ENCODE measurements around the gene ZNF160.

- TF ChIP-seq, protein P1, sequence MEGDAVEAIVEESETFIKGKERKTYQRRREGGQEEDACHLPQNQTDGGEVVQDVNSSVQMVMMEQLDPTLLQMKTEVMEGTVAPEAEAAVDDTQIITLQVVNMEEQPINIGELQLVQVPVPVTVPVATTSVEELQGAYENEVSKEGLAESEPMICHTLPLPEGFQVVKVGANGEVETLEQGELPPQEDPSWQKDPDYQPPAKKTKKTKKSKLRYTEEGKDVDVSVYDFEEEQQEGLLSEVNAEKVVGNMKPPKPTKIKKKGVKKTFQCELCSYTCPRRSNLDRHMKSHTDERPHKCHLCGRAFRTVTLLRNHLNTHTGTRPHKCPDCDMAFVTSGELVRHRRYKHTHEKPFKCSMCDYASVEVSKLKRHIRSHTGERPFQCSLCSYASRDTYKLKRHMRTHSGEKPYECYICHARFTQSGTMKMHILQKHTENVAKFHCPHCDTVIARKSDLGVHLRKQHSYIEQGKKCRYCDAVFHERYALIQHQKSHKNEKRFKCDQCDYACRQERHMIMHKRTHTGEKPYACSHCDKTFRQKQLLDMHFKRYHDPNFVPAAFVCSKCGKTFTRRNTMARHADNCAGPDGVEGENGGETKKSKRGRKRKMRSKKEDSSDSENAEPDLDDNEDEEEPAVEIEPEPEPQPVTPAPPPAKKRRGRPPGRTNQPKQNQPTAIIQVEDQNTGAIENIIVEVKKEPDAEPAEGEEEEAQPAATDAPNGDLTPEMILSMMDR (IDR thresholded peaks at IDR 0.05), result no peak
- no peak for TF ChIP-seq POLR2A (IDR thresholded peaks at IDR 0.05)
These were observed 57.7 kb downstream of the ZNF160 start for GRCh38 chr19:53045536-53045935.
